IMR-90 (cell line): ENCODE results near the gene NOX3.

Source experiments
- BHLHE40 ChIP-seq: fragments of 150-350 bp; IDR thresholded peaks from 2 replicates; pipeline ENCODE4 v1.6.1; 2016; ENCODE audit warnings: mild to moderate bottlenecking, low read depth, low read length
- CEBPB ChIP-seq: IDR thresholded peaks from 2 replicates; pipeline ENCODE4 v1.6.1; 2012; ENCODE audit warnings: low read depth, low read length, improper control_type of control experiment
- POLR2A ChIP-seq: IDR thresholded peaks from 2 replicates; pipeline ENCODE4 v1.6.1; 2012; ENCODE audit warnings: mild to moderate bottlenecking, low read depth, low read length
- SMC3 ChIP-seq: fragments of 150-350 bp; IDR thresholded peaks from 2 replicates; pipeline ENCODE4 v1.6.1; 2016; ENCODE audit warnings: low read depth, mild to moderate bottlenecking, antibody characterized with exemption, low read length, moderate library complexity
- TF ChIP-seq, protein P1 (sequence below): conservative IDR thresholded peaks from 2 replicates; pipeline ENCODE4 v1.5.1; 2012; ENCODE audit warnings: mild to moderate bottlenecking, low read depth, low read length, improper control_type of control experiment
- TF ChIP-seq, protein P2 (sequence below): fragments of 150-350 bp; IDR thresholded peaks from 2 replicates; pipeline ENCODE4 v1.6.1; 2017; ENCODE audit warnings: mild to moderate bottlenecking, antibody characterized with exemption, low read length, low read depth

DNA sequence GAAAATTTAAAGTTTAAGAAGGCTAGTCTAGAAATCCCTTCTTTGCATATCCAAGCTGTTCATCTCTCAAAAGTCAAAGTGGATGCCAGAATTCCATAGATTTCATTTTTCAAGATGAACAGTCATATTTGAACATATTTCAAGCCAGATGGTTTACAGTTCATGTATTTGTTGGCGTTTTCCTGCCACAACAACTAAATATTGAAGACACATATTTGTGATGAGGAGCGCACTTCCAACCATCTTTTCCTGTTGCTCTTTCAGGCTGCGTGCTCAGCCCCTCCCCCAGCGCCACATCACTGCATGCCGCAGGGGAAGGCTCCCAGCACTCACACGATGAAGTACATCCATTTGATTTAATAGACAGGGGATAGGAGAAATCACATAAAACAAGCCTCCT, 5.9 kb upstream of the NOX3 start:
- TF ChIP-seq, protein P1, sequence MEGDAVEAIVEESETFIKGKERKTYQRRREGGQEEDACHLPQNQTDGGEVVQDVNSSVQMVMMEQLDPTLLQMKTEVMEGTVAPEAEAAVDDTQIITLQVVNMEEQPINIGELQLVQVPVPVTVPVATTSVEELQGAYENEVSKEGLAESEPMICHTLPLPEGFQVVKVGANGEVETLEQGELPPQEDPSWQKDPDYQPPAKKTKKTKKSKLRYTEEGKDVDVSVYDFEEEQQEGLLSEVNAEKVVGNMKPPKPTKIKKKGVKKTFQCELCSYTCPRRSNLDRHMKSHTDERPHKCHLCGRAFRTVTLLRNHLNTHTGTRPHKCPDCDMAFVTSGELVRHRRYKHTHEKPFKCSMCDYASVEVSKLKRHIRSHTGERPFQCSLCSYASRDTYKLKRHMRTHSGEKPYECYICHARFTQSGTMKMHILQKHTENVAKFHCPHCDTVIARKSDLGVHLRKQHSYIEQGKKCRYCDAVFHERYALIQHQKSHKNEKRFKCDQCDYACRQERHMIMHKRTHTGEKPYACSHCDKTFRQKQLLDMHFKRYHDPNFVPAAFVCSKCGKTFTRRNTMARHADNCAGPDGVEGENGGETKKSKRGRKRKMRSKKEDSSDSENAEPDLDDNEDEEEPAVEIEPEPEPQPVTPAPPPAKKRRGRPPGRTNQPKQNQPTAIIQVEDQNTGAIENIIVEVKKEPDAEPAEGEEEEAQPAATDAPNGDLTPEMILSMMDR, result no peak
- no peak for TF ChIP-seq POLR2A
- TF ChIP-seq CEBPB, result no peak
- TF ChIP-seq SMC3, result no peak
- TF ChIP-seq, protein P2, sequence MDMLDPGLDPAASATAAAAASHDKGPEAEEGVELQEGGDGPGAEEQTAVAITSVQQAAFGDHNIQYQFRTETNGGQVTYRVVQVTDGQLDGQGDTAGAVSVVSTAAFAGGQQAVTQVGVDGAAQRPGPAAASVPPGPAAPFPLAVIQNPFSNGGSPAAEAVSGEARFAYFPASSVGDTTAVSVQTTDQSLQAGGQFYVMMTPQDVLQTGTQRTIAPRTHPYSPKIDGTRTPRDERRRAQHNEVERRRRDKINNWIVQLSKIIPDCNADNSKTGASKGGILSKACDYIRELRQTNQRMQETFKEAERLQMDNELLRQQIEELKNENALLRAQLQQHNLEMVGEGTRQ, result no peak
- no peak for TF ChIP-seq BHLHE40
